GM12891 (cell line): ENCODE data around the gene CELSR3.

Experiments
- DNase-seq: peaks from one replicate; pipeline ENCODE4 v3.0.0; 2011; ENCODE audit warnings: low spot score; ENCODE audit not compliant: insufficient read length
- FAIRE-seq: peaks from 2 replicates; lab custom pipeline; 2011; peaks lifted over from hg19 to GRCh38; lab: Jason Lieb, UNC
- PAX5 ChIP-seq: IDR thresholded peaks from 2 replicates; pipeline ENCODE4 v1.6.1; 2011; ENCODE audit warnings: low read length, moderate library complexity, mild to moderate bottlenecking; ENCODE audit not compliant: insufficient read depth, severe bottlenecking
- POLR2A ChIP-seq: IDR thresholded peaks from 2 replicates; pipeline ENCODE4 v1.6.1; 2011; ENCODE audit warnings: low read depth, low read length, control low read depth
- POLR2AphosphoS5 ChIP-seq: IDR thresholded peaks from 2 replicates; pipeline ENCODE4 v1.6.1; 2011; ENCODE audit warnings: low read depth, low read length, control low read depth
- POU2F2 ChIP-seq: IDR thresholded peaks from 2 replicates; pipeline ENCODE4 v1.6.1; 2011; ENCODE audit warnings: low read depth, mild to moderate bottlenecking, control low read depth, low read length, moderate library complexity
- SPI1 ChIP-seq: IDR thresholded peaks from 2 replicates; pipeline ENCODE4 v1.6.1; 2011; ENCODE audit warnings: low read depth, low read length, control low read depth
- TAF1 ChIP-seq: IDR thresholded peaks from 2 replicates; pipeline ENCODE4 v1.6.1; 2011; ENCODE audit warnings: low read depth, low read length, control low read depth

CELSR3 gene

DNA sequence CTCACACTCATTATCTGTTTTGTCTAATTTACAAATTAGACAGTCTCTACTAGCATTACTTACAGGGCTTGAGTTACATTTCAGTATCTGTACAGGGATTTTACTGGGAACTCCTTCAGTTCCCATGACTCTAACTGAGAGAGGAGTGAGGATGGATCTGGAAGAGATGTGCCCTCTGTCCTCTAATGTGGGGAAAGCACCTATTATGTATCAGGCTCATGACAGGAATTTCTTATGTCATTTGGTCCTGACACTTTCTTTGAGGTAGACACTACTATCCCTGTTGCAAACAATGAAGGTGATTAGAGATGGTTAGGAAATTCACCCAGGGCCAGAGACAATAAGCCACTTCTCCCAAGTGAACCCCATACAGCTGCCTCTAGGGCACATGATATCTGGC, 33.9 kb upstream of the CELSR3 start:
- no peak for FAIRE-seq
- TF ChIP-seq POLR2AphosphoS5 (no peak), POLR2A (no peak), PAX5 (no peak), POU2F2 (no peak), TAF1 (no peak), SPI1 (no peak)
- DNase-seq = no peak

DNA sequence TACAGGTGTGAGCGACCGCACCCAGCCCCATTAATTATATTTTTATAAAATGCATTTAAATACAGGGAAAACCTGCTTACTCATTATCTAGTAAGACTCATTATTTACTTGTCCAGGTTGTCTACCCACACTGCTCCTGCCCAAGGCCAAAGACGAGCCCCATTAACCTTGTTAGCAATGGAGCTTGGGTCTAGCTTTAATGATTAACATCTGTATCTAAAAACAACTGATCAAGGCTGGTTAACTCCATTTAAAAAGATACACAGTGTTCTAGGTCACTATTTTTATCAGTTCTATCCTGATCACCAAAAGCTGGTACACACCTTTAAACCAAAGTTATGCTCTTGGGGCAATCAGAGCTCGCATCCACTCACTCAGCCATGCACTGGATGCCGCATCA, 33.5 kb upstream of the CELSR3 start:
- no peak for FAIRE-seq
- DNase-seq = no peak
- no peak for TF ChIP-seq POLR2A
- no peak for TF ChIP-seq POU2F2
- TF ChIP-seq POLR2AphosphoS5 = no peak
- no peak for TF ChIP-seq TAF1

DNA sequence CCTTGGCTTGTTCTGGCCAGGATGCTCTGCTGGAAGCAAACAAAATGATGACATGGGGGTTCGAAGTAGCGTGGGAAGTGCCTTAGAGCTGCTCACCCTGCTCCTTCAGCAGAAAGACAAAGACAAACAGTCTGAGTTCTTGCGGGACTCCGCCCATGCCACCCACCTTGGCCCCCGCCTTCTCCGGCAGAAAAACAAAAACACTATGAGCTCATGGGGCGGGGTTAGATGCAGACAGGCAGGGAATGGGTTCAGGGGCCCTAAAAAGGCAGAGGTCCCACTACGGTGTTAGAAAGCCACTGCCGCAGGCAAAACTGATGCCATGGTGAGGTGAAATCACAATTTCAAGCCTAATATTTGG, 32.7 kb upstream of the CELSR3 start:
- FAIRE-seq = no peak
- TF ChIP-seq POLR2AphosphoS5 = no peak
- no peak for TF ChIP-seq POLR2A
- TF ChIP-seq PAX5 = no peak
- TF ChIP-seq TAF1 = no peak
- no peak for TF ChIP-seq SPI1
- no peak for TF ChIP-seq POU2F2
- no peak for DNase-seq

DNA sequence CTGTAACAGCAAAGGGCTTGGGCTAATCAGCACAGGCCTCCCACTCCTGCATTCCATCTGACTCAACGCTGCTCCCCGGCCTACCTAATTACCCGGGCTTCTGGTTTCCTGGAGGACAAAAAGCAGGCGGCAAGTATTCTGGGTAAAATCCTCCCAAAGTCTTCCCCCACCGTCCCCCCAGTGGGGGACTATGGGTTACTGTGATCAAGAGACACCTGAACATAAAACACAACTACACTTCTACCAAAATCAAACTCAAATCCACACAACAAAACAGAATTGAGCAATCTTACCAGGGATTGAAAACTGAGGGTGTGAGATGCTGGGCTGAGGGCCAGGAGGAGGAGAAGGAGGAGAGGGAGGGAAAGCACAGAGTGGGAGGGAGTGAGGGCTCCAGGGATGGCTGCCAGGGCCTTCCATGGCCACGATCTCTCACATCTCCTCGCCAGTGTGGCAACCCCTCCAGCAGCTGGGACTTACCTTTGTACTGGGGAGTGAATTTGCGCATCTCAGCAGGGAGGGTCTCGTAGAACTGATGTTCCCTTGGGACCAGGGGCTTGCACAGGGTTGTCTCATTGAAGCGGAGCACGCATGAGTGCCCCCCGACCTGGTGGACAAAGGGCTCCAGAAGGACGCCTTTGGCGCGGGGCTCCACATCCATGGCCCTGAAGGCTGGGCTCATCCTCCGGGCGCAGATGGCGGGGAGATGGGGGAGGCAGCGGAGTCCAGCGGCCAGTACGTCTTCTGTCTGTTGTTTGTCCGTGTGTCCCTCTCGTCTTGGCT, 32.1 kb upstream of the CELSR3 start:
- no peak for FAIRE-seq
- TF ChIP-seq SPI1 (no peak), POLR2A (no peak), POLR2AphosphoS5 (no peak), TAF1 (no peak), PAX5 (no peak), POU2F2 (no peak)
- no peak for DNase-seq

DNA sequence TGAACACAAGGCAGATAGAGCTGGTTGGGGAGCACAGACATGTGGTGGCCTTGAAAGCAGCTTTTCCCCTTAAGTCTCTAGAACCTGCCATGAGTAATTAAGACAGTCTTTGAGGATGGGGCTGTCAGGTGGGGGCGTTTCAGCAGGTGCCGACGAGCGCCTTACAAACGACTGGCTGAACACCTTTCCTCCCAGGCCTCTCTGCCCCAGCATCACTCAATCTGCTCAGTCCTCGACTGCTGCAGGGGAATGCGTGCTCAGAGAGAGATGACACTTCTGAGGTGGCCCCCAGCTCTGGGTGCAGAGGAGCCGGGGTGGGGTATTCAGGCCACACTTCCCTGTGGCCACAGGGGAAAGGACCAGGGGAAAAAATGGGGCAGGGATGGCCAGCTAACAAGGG, 31.1 kb upstream of the CELSR3 start:
- DNase-seq (no peak), FAIRE-seq (no peak)
- TF ChIP-seq POU2F2 (no peak), SPI1 (no peak), PAX5 (no peak), TAF1 (no peak)

DNA sequence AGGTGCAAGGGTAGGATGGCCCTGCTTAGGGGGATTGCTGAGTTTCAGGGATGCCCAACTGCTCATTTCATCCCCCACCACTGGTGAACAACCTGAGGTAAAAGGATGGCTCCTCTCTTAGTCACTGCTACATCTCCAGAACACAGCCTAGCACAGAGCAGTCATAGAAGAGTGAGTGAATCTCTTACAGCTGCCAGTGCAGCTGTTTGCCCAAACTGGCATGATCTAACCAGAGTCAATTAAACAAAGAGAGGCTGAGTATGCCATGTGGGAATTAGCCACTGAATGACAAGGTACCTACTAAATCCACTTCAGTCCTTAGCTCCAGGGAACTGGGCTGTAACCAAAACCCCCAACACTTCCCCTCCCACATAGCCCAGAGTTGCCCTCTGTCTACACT, 29.9 kb upstream of the CELSR3 start:
- FAIRE-seq (no peak), DNase-seq (no peak)
- TF ChIP-seq POU2F2 = no peak
- TF ChIP-seq POLR2AphosphoS5 = no peak
- TF ChIP-seq SPI1 = no peak
- no peak for TF ChIP-seq TAF1
- TF ChIP-seq POLR2A = no peak
- TF ChIP-seq PAX5 = no peak

DNA sequence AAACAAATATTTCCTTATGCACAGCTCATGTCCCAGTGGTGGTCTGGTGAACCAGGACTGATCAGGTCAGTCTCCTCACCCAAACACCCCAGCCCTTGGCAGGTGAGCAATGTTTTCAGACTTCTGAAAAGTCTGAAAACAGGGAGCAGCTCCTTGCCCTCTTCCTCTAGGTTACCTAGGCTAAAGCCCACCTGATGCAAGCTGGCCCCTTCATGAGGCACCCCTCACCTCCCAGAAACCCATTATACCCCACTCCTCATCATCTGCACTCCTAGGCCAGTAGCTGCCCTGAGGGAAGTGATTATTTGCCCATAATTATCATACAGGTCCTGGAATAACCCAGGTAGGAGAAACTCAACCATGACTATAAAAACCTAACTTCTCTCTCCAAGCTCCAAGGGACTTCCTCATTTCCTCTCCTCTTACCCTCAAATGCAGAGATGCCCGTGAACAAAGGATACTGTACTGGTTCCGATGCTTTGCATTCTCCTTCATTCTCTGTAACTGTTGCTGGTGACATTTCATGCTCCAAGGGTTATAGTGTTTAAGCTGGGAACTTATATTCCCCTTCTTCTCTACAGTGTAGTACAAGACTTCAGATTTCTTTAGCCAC, 28.3 kb upstream of the CELSR3 start:
- TF ChIP-seq PAX5 (no peak), SPI1 (peak; percentile 43; the same call in 1 of the 2 replicates), TAF1 (no peak), POLR2AphosphoS5 (0 out of 2 replicates have a peak, but pooled peaks have one; percentile 42)
- DNase-seq (no peak), FAIRE-seq (no peak)

DNA sequence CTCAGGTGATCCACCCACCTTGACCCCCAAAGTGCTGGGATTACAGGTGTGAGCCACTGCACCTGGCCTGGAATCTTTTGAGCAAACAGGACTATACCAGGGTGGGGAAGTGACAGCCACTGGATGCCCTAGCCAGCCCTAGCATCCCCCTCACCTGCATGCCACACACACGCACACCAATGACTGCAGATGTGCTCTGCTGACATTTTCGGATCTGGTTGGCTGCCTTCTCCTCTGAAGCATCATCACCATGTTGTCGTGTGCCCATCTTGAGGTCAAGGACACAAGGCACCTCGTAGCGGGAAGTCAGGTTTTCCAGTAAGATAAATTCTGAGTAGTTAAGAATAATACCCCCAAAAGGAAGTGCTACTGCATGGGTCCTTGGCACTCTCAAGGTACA, 26.7 kb upstream of the CELSR3 start:
- peak; percentile 32; the same call in 1 of the 2 replicates for TF ChIP-seq POLR2AphosphoS5
- no peak for TF ChIP-seq POU2F2
- DNase-seq (no peak), FAIRE-seq (no peak)

DNA sequence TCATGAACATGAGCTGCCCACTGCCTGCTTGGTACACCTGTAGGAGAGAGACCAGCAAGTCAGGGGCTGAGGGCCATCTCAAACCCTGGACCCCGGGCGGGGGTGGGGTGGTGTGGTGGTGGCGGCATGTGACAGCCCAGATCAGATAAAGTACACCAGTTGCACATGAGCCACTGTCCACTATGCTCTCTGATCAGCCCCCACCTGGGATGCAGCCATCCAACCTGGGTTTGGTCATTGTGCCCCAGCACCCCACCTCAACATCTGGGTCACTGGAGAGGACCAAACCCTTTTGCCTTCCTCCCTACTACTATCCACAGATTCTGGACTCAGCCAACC, 26.0 kb upstream of the CELSR3 start:
- DNase-seq = no peak
- FAIRE-seq = no peak

DNA sequence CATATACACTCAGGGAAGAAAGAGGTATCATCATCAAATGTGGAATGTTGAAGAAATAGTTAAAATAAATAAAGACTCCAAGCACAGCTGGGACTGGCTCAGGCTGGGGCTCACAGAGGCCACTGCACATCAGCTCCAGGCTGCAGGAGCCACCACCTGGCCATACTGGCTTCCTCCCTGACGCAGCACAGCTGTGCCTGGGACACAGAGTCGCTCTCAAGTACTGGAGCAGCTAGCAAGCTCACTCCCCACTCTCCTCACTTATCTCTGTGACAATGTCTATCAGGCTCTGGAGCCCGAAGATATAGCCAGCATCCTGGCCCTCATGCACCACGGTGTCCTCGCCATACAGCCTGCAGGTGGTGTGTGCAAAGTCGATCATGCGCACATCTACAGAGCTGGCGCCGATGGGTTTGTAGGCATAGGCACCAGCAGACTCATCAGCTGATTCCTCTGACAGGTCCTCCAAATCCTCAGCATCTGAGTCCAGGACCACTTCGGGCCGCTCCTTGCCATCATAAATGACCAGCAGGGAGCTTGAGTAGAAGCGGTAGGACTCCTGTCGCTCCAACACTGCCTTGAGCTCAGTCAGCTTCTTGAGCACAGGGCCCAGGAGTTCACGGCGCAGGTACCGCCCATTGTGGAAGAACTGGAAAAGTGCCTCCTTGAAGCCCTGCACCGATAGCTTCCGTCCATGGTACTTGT, 25.5 kb upstream of the CELSR3 start:
- DNase-seq = no peak
- no peak for TF ChIP-seq POLR2AphosphoS5
- TF ChIP-seq SPI1 = no peak
- TF ChIP-seq PAX5 = no peak
- TF ChIP-seq POLR2A = no peak; the same call in none of the 2 replicates
- no peak for FAIRE-seq

More for the DNA sequence above, 26.0 kb upstream of the CELSR3 start:
- TF ChIP-seq POLR2AphosphoS5 = no peak
- no peak for TF ChIP-seq TAF1
- no peak for TF ChIP-seq POLR2A
- no peak for TF ChIP-seq POU2F2
- no peak for TF ChIP-seq SPI1
- TF ChIP-seq PAX5 = no peak
